Cardiac septum (tissue), 1 donor: ENCODE measurements around the gene TNS3. TPM values are rescaled to one million over a fixed set of nuclear protein-coding genes. Genes with fewer than 3 reads are reported as not detected.
"Not testable (repeated sequence)": the region's sequence is repeated elsewhere in the genome, so short reads cannot be mapped to it uniquely, and the experiment has no call there.

ENCODE experiments used
- DNase-seq: peaks from one replicate; pipeline ENCODE4 v3.0.0-alpha.2; 2020; ENCODE audit warnings: low spot score
- intact Hi-C: fragments of 100-400 bp; cut with DNase I; formaldehyde crosslinking; loops from one replicate; pipeline ENCODE4 v1.14.0; 2022
- total RNA-seq: library from RNA; stranded (reverse); fragmentation: NEBNext Ultra II Directional; extraction: Animal tissue kit (Norgen Biotek cat#: 25700); gene quantifications from one replicate; pipeline ENCODE4 v1.2.1, GENCODE V29; 2021
- donor health status: DM: no; HTN: no; CAD: no.

Gene TNS3
- total RNA-seq, 1 donor from 2014 or later, result 29.0 TPM

DNA sequence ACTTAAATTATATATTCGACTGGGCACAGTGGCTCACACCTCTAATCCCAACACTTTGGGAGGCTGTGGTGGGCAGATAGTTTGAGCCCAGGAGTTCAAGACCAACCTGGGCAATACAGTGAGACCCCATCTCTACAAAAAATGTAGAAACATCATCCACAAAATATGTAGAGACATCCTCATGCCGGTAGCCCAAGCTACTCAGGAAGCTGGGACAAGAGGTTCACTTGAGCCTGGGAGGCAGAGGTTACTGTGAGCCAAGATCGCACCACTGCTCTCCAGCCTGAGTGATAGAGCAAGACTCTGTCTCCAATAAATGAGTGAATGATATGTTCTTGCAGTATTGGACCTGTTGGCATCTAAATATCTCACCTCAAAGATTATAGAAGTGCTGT, 22.6 kb upstream of the TNS3 start:
- no peak for DNase-seq
- intact Hi-C loops, result no loop called here

DNA sequence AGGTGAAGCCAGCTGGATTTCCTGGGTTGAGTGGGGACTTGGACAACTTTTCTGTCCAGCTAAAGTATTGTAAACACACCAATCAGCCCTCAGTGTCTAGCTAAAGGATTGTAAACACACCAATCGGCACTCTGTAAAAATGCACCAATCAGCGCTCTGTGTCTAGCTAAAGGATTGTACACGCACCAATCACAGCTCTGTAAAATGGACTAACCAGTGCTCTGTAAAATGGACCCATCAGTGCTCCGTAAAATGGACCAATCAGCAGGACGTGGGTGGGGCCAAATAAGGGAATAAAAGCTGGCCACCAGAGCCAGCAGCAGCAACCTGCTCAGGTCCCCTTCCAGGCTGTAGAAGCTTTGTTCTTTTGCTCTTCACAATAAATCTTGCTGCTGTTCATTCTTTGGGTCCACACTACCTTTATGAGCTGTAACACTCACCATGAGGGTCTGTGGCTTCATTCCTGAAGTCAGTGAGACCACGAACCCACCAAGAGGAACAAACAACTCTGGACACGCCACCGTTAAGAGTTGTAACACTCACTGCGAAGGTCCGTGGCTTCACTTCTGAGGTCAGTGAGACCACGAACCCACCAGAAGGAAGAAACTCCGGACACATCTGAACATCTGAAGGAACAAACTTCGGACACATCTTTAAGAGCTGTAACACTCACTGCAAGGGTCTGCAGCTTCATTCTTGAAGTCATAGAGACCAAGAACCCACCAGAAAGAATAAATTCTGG, 21.8 kb upstream of the TNS3 start:
- DNase-seq, intact Hi-C loops: not testable (repeated sequence)

DNA sequence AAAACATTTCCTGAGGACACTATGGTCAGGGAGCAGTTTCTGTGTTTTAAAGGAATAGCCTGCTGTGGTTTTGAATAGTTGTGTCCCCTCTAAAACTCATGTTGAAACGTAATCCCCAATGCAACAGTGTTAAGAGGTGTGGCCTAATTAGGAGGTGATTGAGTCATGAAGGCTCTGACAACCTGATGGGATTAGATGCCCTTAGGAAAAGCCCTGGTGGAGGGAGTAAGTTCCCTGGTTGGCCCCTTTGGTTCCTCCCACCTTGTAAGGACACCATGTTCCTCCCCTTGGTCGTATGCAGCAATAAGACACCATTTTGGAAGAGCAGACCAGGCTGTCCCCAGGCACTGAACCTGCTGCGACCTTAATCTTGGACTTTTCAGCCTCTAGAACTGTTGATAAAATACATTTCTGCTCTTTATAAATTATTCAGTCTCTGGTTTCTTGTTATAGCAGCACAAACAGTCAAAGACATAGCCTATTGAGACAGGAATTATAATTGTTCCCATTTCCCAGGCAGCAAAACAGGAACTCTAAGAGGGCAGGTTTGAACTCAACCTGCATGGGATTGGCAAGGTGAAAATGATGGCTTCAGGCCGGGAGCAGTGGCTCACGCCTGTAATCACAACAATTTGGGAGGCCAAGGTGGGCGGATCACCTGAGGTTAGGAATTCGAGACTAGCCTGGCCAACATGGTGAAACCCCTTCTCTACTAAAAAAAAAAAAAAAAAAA, 20.5 kb upstream of the TNS3 start:
- intact Hi-C loops, result no loop called here
- DNase-seq, result no peak

DNA sequence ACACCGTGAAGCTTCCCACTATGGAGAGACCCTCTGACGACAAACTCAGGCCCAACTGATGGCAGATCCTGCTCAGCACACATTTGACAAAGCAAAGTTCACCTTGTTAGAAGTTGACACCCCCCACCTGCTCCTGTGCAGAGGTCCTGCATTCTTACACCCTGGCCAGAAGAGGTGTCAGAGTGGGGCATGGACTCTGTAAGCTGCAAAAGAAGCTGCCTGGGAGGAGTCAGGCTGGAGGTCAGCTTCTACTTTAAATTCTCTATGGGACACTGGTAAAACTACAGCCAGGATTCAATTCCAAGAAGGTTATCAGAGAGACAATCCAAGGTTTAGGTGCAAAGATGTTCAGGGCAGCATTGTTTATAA, 20.0 kb upstream of the TNS3 start:
- intact Hi-C loops, result no loop called here
- DNase-seq, result no peak

DNA sequence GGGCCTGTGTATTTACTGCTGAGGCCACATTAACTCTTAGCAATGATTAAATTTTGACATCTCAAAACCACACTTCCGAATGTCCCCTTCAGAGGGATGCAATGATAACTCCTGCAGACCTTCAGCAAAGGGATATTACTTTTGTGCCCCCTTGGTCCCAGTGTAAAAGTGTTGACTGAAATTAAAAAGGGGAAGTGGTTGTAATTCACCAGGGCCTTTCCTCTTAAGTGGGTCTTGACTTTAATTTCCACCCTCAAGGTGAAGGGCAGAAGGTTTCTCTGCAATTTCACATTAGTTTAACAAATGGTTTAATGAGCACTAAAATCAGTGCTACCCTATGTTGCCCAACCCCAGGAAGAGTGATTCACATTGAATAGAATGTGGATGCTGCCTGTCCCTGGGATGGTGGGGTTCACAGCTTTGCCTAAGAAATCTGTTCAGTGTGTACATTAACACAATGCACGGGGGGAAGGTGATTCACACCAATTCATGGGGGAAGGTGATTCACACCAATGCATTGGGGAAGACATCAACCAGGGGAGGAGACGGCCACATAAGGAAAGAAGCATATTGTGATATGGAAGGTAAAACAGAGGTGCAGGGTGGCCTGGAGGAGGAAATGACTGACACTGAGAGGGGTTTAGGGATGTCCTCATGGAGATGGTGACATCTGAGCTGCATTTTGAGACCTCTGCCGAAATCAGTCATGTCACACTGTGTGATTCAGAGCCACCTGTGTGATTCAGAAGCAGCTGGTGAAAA, 19.4 kb upstream of the TNS3 start:
- intact Hi-C loops, result no loop called here
- no peak for DNase-seq

DNA sequence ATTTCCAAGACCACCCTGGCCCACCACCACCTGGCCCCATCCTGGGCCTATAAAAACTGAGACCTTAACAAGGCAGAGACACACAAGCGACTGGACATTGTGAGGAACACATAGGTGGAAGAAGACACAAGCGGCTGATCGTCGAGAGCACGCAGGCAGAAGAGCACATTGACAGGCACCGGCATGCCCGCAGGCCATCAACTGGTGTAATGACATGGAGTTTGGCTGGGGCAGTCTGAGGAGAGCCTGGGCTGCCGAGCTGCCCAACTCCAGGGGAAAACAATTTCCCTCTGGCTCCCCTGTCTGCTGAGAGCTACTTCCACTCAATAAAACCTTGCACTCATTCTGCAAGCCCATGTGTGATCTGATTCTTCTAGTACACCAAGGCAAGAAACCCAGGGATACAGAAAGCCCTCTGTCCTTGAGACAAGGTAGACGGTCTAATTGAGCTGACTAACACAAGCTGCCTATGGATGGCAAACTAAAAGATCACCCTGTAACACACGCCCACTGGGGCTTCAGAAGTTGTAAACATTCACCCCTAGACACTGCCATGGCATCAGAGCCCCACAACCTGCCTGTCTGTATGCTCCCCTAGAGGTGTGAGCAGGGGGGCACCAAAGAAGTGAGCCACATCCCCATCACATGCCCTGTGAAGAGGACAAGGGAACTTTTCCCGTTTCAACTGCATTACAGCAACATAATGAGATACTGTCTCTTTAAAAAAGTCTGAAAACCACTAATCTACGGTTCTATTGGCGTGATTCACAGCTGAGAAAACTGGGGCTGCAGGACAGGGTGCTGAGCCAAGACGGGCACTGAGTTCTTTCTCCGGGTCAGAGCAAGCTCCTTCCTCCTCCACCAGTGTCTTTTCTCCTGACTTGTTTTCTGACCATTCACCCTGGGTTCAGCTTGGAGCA, 18.5 kb upstream of the TNS3 start:
- DNase-seq, result no peak
- intact Hi-C loops, result no loop called here

DNA sequence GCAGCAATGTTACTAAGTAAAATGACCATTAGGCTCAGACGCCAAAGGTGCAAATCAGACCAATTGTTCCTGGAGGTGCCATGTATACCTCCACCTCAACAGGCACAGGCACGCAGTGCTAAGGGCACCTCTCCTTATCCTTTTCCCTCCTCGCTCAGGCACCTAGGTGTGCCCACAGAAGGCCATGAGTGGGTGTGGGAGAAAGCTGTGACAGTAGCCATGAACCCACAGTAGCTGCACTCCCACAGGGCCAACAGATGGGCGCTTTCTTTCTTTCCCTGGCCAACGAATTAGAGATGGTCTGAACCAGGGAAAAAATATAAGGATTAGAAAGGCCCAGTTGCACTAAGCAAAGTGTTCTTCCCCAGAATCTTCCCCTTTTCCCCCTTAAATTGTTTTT, 15.5 kb upstream of the TNS3 start:
- intact Hi-C loops, result no loop called here
- DNase-seq, result no peak

DNA sequence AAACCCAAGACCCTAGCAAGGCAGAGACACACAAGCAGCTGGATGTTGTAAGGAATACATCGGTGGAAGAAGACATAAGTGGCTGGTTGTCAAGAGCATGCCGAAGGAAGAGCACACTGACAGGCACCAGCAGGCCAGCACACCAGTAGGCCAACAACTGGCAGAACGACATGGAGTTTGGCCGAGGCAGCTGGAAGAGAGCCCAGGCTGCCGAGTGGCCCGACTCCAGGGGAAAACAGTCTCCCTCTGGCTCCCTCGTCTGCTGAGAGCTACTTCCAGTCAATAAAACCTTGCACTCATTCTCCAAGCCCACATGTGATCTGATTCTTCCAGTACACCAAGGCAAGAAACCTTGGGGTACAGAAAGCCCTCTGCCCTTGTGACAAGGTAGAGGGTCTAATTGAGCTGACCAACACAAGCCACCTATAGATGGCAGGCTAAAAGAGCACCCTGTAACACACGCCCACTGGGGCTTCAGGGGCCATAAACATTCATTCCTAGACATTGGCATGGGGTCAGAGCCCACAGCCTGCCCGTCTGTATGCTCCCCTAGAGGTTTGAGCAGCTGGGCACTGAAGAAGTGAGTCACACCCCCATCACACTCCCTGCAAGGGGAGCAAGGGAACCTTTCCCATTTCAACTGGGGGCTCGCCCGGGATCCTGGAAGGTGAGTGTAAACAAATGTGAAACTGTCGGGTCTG, 14.7 kb upstream of the TNS3 start:
- intact Hi-C loops, result no loop called here
- DNase-seq, result no peak

DNA sequence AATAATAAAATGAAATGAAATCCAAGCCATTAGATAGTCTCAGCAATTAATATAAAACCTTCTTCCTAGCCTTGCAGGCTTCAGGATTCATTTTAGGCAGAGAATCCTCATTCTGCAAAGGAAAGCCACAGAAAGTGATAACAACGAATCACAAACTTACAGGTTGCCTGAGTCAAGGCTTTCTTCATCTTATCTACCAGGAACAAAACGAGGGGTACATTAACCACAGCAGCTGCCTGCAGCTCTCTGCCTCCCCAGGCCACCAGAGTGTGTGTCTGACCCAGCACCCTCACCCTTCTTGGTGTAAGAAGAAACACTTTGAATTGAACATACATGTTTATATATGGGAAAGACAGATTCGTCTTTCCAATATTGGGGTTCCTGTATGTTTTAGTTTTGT, 12.5 kb upstream of the TNS3 start:
- intact Hi-C loops, result no loop called here

DNA sequence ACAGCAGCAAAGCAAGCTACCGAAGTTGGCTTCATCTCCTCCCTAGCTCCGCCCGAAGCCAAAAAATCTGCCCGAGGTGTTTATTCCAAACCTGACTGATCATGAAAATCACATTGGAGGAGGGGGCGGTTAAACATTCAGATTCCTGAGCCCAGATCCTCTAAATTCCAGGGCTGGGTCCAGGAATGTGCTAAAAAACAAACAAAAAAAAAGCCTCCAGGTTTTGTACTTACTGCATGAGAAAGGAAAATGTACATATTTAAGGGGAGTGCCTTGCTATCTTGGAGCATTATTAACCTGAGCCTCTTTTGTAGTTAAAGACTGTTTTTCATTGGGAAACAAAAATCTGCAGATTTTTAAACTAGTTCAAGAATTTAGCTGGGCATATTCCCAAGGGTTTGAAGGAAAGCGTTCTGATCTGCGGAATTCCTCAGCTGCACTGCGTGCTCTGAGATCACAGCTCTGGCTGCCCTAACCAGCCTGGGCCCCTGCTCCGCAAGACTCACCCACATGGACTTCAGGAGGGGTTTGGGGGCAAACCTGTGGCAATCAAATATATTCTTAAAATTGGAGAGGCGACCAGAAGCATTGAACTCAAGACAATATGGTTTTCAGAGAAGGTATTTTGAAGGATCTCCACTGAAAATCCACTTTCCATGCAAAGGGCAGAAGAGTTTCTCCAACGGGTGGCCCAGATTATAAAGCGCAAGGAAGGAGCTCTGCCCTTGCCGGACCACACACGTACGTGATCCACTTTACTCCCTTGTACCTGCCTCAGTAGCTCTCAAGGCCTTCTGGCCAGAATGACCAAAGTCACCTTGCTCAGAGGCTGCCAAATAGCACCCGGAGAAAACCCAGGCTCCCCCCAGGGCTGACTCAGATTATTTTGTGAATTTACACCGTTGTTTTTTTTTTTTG, 10.0 kb upstream of the TNS3 start:
- intact Hi-C loops, result no loop called here
- no peak for DNase-seq

More for the DNA sequence above, 12.5 kb upstream of the TNS3 start:
- no peak for DNase-seq

DNA sequence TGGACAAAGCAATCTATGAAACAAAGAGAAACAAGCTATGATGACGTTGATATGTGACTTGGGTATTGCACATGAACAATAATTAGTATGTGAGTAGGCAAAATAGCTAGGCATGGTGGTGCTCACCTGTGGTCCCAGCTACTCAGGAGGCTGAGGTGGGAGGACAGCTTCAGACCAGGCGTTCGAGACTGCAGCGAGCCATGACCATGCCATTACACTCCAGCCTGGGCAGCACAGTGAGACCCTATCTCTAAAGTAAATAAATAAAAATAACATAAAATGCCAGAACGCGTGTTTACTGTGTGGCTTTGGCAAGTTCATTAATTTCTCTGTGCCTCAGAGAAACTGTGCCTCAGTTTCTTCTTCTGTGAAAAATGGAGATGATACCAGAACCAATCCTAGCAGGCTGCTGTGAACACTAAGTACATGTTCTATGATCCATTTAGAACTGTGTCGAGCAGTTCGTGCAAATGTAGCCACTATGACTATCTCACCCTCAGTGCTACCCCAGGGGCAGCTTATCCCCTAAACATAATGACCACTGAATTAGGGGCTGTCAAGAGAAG, 9.3 kb upstream of the TNS3 start:
- no peak for DNase-seq
- intact Hi-C loops, result no loop called here

DNA sequence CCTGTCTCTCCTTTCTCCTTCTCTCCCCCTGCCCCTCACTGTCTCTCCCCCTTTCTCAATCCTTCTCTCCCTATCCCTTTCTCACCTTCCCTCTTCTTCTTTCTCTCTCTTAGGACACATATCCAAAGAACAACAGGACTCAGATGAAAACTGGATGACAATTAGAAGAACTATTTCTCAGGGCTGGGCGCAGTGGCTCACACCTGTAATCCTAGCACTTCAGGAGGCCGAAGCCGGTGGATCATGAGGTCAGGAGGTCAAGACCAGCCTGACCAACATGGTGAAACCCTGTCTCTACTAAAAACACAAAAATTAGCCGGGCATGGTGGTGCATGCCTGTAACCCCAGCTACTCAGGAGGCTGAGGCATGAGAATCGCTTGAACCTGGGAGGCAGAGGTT, 8.3 kb upstream of the TNS3 start:
- intact Hi-C loops, DNase-seq: not testable (repeated sequence)

DNA sequence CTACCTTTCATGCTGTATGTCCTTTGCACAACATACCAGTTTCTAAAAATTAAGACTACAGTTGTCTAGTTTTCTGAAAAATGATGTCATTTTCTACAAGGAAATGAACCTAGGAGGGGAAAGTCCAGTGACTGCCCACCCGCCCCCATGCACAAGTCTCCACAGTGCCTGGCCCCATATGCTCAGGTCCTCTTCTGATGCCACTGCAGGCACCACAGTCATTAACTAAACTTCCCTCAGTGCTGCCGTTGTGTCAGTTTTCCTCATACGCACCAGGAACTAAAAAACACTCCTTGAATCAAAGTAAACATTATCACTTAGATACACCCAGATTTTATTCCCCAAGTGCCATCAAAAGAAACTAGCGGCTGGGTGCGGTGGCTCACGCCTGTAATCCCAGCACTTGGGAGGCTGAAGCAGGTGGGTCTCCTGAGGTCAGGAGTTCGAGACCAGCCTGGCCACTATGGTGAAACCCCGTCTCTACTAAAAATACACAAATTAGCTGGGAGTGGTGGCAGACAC, 6.9 kb upstream of the TNS3 start:
- DNase-seq, result no peak
- intact Hi-C loops, result no loop called here

DNA sequence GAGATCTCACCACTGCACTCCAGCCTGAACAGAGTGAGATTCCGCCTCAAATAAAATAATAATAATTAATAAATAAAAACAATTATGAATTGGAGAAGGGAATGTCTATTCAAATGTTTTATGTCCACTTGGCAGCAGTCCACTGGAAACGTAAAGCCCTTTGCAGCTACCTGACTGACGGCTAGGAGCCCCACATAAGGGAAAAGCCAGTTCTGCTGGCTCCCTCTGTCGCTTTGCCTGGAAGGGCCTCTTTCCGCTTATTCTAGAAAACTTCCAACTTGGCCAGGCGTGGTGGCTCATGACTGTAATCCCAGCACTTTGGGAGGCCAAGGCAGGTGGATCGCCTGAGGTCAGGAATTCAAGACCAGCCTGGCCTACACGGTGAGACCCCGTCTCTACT, 6.1 kb upstream of the TNS3 start:
- no peak for DNase-seq
- intact Hi-C loops, result no loop called here

DNA sequence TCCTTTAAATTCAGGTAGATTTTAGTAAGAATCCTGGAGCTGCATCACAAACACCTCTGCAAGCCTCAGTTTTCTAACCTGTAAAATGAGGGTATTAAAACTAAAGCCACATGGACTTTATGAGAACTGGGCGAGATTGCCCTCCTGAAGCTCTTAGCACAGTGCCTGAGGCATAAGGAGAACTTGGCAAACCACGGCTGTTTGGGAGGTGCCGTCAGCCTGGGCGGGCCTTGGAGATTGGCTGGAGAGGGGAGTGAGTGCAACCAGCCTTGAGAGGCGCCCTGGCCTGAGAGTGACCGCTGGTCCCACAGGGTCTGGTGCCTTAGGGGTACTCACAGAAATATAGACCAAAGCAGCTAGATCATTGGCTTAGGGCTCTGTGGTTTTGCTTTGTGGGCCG, 5.4 kb upstream of the TNS3 start:
- DNase-seq, result no peak
- intact Hi-C loops, result no loop called here

DNA sequence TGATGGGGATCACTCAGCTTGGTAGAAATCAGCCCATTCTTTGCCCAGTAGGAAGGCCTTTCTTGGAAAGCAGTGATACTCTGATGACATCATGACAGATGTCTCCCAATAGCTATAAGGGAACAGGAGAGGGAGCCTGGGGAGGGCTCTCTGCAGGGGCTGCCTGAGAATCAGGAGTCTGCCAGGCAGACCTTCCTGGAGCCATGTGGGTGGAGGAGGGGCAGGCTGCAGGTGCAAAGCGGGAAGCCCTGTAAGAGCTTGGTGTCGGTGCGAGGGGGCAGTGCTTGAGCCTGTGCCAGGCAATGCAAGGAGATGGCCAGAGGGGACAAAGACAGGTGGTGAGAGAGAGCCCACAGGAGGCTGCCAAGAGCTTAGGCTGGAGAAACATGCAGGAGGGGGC, 5.0 kb upstream of the TNS3 start:
- intact Hi-C loops, result no loop called here

DNA sequence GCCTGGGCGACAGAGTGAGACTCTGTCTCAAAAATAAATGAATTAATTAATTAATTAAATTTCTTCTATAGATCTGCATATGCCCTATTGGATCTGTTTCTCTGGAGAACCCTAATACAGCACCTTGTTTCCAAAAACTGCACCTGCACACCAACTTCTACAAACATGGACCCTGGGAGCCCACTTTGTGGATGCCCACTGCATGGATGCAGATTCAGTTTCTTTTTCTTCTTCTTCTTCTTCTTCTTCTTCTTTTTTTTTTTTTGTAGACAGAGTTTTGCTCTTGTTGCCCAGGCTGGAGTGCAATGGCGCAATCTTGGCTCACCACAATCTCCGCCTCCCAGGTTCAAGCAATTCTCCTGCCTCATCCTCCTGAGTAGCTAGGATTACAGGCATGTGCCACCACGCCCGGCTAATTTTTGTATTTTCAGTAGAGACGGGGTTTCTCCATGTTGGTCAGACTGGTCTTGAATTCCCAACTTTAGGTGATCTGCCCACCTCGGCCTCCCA, 4.3 kb upstream of the TNS3 start:
- DNase-seq, intact Hi-C loops: not testable (repeated sequence)

More for the DNA sequence above, 5.0 kb upstream of the TNS3 start:
- no peak for DNase-seq
